ENCODE measurements around the gene CELF2.

DNA sequence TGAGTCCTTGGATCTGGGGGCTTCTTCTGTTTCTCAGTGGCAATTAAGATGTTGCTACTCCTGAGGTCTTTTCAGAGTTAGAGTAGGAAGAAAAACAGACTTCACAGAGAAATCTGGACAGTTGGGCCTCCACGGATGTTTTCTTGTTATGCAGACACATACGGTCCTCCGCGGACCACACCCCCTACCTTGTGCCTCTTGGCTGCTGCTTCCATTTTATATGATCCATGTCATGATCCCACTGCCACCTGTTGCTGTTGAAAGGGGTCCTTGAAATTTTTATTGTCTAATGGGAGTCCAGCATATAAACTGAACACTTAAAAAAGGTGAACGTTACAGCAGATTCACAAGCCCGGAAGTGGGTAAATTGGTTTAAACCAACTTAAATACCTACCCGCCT, 8.3 kb downstream of the CELF2 start:
- TF ChIP-seq EZH2phosphoT487 (IDR thresholded peaks at IDR 0.05; ENCODE audit: insufficient read depth, low read depth) (no peak), EZH2 (IDR thresholded peaks at IDR 0.05; ENCODE audit: insufficient read depth, poor library complexity, severe bottlenecking) (no peak)

Data from GM23248 (cell line).